Measurements from ENCODE around the gene CRK.

The CRK gene

DNA sequence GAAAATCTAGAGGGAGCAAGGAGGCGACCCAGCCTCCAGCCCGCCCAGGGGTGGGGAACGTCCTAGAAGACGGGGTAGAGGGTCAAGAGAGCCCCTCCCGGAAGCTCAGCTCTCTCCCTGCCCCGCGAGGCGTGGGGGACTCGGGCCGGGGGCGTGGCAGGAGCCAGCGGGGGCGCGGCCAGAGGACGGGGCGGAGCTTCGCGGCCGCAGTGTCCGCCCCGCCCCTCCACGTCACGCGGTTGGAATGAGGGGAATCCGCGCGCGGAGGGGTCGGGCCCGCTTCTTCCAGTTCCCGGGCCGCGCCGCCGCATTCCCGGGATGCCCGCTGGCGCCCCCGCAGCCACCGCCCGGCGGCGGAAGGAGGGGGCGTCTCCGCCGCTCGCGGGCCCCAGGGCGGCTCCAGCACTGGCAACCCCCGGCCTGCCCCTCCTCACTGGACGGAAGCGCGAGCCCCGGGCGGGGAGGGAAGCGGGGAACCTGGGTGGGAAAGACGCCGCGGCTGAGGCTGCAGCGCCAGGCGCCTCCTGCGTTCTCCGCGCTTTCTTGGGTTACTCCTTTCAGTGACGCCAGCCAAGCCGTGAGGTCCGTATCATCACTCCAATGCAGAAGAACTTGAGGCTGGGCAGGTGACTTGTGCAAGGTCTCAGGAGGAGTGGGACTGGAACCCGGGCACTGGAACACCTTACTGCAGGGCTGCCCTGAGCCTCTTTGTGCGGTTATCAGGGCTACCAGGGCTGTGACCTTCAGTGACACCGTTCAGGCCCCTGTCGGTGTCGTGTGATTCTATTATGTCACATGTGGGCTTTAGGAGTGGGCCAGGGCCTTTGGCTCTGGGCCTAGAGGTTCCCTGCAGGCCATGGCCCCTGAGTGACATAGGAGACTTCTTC lies 32.1 kb upstream of the CRK start:
- DNase-seq, result peak; percentile 61 to 97 (median 77)
- intact Hi-C loops (cut with DNase I), result no loop called here

DNA sequence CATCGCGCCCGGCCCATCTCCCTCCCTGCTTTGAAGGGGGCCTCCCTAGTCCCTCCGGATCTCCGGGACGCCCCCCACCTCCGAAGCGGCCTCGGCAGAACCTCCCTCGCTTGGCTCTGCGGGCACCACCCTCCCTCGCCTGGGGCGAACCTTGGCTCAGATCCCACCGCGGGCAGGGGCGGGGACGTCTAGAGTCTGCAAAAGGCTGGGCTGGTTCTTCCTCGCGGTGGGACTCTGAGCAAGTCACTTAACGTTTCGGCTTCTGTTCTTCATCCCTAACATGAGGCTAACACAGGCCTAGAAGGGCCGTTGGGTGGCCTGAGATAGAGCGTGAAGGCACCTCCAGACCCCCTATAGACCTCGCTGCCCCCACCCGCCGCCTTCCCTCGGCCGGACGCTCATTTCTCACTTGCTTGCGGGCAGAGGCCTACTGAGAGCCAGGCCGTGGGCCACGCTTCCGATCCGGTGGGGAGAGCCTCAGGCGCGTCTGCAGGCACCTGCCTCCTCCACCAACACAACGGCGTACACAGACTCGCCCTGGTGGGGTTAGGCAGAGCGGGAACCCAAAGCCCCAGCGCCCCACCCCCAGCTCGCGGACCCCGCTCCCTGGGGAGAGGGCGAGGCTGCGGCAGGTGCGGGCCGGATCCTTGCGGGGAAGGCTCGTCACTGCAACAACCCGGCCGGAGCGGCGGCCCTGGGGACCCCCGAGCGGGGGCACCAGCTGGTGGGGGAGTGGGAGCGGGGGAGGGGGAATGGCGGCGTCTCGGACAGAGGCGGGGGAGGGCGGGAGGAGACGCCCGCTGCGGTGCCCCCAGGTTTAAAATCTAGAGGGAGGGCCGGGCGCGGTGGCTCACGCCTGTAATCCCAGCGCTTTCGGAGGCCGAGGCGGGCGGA lies 31.0 kb upstream of the CRK start:
- intact Hi-C loops (cut with DNase I), result no loop called here
- DNase-seq, result peak in 3 of 10 donors; percentile 32 to 81 (median 33)

DNA sequence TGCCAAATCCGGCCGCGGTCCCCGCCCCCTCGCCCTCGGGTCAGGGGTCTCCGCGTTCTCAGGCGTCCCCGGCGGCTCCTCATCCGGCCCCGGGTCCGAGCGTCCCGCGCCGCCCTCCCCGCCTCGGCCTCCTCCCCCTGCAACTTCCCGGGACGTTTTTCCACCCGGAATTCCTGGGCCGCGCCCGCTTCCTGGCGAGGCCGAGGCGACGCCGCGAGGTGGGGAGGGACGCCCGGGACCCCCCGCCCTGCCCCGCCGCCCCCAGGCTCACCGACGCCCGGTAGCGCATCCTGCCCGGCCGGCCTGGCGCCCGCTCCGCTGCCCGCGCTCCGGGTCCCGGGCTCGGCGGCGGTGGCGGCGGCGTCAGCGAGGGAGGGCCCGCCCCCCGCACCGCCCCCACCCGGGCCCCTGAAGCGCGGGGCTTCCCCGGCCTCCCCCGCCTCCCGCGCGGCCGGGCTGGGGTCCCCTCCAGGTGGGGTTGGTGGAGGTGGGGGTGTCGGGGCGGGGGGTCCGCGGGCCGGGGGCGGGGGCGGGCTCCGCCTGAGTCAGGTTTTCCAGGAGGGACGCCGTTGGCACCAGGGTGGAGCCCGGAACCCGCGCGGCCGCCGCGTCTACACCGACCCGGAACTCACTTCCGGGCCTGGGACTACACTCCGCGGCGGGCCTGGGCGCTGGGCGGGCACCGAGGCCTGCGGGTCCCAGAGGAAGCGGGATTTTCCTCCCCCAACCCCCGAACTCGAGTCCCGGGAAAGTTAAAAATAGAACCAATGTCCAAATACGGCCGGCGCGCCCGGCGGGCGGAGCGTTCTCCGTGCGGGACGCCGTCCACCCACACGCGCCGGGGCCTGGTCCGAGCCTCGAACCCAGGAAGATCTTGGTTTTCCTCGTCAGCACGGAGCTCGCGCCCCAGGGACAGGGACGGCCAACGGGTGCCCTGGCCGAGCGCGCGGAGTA lies 29.7 kb upstream of the CRK start:
- intact Hi-C loops (cut with DNase I), result no loop called here
- peak in 1 of 10 donors; percentile 70 for DNase-seq

DNA sequence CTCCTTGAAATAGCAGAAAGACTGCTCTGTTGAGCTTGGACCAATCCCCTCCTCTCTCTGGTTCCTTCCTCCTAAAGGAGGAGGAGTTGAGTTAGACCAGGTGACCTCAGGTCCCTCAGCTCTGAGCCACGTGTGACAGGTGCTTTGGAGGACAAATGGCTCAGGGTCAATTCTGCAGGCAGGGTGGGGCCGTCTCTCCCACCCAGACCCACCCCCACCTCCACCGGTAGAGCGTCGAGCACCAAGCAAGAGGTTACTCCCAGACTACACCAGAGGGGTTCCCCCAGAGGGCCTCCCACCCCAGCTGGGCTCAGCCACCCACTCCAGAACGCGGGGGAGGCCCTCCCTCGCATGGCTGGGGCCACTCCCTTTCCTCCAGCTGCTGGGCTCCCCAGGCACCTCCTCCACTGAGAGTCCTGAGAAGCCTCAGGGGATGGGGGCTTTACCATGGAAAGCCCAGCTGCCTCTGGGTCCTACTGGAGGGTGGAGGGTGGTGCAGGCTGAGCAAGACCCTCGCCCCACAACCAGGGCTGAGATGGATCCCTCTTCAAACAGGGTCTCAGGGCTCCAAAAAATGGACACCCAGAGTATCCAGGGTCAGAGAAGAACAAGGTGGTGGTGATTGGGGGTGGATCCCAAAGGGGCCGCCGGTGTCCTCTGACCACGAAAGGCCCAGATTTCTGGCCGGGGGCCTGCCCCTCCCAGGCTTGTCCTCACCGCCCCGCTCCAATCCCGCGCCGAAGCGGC lies 28.8 kb upstream of the CRK start:
- intact Hi-C loops (cut with DNase I), result no loop called here
- DNase-seq, result peak in 1 of 10 donors; percentile 70

DNA sequence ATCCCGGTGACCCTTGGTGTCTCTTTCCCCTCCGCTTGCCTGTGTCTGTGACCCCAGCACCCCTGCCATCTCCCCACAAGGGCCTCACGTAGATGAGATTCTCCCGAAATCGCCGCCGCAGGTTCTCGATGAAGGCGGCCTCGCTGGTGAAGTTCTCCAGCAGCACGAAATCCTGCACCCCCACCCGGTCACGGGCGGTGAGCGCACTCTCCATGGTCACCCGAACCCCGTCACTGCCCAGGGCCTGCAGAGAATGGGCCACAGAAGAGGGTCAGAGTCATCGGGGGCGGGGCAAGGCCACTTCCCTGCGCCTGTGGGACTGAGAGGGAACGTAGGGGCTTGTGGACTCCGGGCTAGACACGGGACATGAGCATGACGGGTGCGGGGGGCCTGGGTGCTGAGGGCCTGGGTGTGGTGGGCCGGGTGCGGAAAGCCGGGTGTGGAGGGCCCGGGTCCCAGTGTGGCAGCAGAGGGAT lies 28.1 kb upstream of the CRK start:
- peak in 1 of 10 donors; percentile 66 for DNase-seq
- intact Hi-C loops (cut with DNase I), result no loop called here

DNA sequence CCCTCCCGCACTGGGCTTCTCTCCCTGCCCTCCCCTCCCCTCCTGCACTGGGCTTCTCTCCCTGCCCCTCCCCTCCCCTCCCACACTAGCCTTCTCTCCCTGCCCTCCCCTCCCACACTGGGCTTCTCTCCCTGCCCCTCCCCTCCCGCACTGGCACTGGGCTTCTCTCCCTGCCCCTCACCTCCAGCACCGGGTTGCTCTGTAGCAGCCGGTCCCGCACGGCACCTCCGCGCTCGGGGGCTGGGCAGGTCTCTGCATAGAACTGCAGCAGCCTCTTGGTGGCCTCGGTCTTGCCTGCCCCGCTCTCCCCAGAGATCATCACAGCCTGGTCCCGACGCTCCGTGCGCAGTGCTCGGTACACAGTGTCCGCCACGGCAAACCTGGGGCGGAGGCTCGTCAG lies 26.6 kb upstream of the CRK start:
- DNase-seq, result peak in 1 of 10 donors; percentile 79
- intact Hi-C loops (cut with DNase I), result no loop called here

DNA sequence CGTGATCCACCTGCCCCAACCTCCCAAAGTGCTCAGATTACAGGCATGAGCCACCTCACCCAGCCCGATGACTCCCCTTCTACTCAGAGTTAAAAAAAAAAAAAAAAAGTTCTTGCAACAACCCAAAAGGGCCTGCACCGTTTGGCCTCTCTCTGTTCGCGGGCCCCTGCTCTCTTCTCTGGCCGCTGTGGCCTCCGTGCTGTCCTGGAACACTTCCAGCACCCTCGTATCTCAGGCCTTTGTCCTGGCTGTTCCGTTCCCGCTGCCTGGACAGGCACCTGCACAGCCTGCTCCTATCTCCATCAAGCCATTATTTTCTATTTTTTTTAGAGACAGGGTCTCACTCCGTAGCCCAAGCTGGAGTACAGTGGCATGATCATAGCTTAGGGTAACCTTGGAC lies 25.7 kb upstream of the CRK start:
- intact Hi-C loops (cut with DNase I), result no loop called here
- DNase-seq, result no peak

DNA sequence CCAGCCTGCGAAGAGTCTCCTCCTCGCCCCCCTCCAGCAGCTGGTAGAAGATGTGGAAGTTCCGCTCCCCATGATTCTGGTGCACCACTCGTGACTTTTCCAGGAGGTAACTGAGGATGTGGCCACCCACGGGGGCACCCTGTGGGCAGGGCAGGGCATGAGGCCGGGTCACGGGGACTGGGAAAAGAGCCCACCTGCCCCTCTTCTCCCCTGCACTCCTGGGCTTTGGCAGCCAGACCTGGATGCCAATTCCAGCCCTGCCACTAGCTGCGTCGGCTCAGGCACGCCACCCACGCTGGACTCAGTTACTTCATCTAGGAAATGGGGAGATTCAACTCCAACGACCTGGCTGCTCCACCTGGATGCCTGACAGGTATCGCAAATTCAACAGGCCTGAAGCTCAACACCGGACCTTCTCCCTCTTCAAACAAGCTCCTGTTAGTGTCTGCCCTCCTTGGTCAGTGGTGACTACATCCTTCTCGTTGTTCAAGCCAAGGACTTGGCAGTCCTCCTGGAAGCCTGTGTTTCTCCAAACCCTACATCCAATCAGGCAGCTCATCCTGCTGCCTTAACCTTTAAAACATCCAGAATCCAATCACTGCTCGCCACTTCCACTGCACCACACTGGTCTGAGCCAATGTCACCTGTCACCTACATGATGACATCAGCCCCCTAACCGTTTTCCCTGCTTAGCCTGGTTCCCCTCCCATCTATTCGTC lies 24.9 kb upstream of the CRK start:
- intact Hi-C loops (cut with DNase I), result no loop called here
- DNase-seq, result no peak

DNA sequence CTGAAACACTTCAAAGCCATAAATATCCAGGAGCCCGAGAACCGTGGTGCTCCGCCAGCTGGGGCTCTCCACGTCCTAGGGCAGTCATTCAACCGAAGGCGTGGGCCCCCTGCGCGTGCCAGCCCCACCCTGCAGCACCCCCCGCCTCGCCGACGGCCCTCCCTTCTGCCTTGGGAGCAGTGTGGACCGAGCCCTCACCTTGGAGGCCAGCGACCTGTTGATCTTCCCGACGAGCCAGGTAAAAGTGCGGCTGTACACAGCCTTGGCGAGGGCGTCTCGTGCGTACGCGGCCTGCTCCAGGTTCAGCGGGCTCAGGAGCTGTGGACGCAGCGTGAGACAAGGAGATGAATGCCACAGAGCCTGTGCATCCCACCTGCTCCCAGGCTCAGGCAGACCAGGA lies 22.4 kb upstream of the CRK start:
- DNase-seq, result no peak
- intact Hi-C loops (cut with DNase I), result no loop called here

DNA sequence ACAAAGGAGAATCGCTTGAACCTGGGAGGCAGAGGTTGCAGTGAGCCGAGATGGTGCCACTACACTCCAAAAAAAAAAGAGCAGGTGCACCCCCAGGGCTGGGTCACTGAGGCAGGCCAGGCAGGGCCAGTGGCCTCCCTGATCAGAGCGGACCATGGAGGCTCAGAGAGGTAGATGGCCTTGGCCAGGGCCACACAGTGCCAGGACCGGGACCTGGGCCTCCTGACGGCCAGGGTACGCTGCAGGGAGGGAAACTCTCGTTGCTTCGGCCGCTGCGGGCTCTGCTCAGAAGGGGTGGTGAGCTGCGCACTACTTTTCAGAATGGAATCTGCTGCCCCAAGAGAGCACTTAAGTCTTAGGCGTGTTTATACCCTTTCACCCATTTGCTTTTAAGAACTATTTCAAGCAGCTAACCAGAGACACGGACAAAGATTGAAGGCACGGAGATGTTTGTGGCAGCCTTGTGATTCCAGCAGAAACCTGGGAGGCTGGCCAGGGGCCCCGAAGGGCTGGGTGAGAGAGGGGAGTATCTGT lies 19.4 kb upstream of the CRK start:
- intact Hi-C loops (cut with DNase I), result no loop called here

DNA sequence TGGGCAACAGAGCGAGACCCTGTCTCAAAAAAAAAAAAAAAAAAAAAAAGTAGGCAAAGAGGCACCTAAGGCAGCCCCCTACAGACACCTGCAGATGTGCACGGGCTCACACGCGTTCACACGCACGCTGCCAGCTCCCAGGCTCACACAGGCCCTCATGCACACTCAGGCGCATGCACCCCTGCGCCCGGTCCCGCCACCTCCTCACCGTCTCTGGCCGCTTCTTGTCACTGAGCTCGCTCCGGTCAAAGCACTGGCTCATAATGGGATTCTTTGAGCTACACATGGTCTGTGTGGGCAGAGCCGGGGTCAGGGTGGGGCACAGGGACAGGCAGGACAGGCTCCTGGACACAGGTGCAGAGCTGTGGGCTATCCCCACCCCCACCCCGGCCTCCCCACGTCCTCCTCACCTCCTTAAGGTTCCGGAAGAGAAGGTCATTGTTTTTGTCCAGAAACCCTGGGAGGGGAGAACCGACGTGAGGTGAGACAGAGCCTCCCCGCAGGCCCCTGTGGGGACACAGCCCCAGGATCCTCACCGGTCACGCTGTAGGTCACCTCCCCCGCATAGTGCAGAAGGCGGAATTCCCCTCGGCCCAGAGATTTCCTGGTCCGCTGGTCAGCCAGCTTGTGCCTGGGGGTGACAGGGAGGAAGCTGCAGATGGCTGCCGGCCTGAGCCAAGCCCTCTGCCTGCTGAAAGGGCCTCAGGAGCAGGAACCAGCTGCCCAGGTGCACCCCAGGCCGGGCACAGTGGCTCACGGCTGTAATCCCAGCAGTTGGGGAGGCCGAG lies 18.6 kb upstream of the CRK start:
- DNase-seq, result peak in 1 of 10 donors; percentile 85
- intact Hi-C loops (cut with DNase I), result no loop called here

More for the DNA sequence above, 19.4 kb upstream of the CRK start:
- no peak for DNase-seq

DNA sequence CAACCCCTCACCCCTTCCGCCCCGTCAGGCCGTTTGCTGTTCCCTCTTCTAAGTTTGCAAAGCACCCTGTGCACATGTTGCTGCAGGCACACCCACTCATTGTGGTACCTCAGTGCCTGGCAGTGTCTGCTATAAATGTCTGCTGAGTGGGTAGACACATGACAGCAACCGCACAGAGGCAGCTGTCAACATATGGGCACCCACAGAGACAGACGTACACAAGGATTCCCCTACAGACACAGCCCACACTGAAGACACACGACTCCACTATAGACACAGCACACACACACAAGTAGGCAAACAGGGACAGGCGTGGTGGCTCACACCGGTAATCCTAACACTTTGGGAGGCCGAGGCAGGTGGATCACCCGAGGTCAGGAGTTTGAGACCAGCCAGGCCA lies 17.8 kb upstream of the CRK start:
- peak in 8 of 10 donors; percentile 39 to 93 (median 56) for DNase-seq
- intact Hi-C loops (cut with DNase I), result no loop called here

DNA sequence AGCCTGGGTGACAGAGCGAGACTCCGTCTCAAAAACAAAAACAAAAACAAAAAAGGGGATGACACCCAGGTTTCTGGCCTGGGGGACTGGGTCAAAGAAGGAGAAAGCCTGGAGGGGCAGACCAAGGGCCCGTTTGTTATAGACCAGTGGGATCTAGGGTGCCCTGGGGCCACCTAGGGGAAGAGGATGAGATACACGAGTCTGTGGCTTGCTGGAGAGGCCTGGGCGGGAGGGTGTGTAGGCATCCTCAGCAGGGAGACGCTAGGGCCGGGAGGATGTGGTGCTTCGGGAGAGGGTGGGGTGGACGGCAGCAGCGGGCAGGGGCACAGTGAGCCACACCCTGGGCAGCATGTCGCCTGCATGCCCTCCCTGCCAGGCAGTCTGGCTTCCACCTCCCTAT lies 17.1 kb upstream of the CRK start:
- DNase-seq, result peak in 1 of 10 donors; percentile 82
- intact Hi-C loops (cut with DNase I), result no loop called here

DNA sequence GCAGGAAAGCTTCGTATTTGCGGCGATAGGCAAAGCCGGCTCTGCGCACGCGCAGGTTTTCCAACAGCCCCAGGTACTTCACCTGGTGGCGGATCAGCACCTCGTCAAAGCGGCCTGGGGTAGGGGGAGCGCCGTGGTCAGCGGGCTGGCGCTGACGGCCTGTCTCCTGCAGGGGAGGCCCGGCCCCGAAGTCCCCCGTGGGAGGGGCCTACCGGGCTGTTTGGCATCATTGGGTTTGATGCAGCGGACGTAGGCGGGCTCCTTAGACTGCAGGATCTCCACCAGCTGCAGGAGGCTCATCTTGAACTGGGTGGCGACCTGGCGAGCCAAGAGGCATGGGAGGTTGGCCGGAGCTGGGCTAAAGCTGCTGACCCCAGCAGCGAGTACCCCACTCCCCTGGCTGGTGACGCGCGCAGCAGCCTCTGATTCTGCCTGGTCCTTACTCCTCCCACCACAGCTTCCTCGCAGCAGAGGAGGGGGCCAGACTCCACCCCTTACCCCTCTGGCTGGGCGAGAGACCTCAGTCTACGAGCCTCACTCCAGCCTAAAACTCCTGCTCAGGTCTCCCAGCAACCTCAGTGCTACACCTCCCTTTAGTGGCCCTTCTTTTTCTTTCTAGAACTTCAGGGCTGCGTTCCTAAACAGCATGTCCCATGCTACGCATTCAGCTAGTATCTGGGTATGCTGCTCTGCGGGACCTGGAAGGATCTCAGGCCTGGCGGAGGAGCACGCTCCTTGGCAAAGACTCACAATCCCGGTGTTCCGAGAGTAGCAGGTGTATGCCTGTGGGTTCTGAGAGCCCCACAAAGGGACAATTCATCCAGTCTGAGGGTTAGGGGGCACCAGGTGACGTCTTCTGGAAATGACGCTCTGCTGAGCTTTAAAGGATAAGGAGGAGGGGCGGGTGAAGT lies 16.1 kb upstream of the CRK start:
- intact Hi-C loops (cut with DNase I), result no loop called here
- no peak for DNase-seq

DNA sequence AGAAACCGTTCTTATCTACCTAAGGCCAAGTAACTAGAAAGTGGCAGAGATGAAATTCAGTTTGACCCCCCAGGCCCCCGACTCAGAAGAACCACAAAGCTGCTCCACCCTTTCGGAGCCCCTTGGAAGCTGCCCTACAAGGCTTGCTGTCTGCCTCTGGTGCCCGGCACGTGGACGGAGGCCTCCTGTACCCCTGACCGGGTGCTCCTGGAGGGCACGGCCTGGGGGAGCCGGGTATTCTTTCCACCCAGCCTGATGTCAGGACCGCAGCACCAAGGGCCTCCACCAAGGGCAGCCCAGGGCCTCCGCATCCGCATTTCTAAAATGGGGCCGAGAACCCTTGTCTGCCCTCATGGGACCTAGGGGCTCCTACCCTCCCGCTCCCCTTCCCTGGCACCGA lies 15.5 kb upstream of the CRK start:
- DNase-seq, result no peak
- intact Hi-C loops (cut with DNase I), result no loop called here

DNA sequence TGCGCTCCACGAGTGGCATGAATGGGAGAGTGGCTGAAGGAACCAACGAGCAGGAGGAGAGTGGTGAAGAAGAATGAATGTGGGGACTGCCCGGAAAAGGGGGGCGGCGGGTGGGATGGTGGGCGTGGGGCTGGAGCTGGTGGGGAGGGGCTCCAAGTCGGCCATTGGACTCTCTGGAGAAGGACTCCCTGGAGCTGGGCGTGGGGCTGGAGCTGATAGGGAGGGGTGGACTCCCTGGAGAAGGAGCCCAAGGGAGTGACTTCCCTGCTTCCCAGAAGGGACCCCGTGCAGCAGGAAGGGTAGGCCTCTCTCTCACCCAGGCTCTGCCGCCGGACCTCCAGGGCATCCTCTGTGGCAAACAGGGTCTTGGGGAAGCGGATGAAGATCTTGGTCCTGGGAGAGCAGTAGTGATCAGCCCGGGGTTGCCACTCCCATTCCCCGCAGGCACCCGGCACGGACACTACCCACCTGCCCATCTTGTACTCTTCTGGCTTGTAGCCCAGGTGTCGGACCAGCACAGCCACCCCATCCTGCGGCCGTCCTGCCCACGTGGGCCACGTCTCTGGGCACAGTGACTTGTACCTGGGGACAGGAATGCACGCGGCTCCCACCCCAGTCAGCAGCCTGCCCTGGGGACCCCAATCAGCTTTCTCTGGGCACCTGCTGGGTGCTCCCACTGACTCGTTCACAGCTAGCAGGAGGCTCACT lies 14.9 kb upstream of the CRK start:
- DNase-seq, result no peak

More for the DNA sequence above, 14.9 kb upstream of the CRK start:
- intact Hi-C loops (cut with DNase I), result no loop called here
